ENCODE data around the gene COL4A6.
"Not testable (repeated sequence)": the region's sequence is repeated elsewhere in the genome, so short reads cannot be mapped to it uniquely, and the experiment has no call there.

The COL4A6 gene

GRCh38 chrX:108397627-108398391 lies 40.4 kb downstream of the COL4A6 start:
- no peak for ATAC-seq
- no peak for TF ChIP-seq ZFP30 (CRISPR knock-in tag; IDR thresholded peaks at IDR 0.05)
- TF ChIP-seq PPARA (CRISPR knock-in tag; IDR thresholded peaks at IDR 0.05; ENCODE audit: borderline replicate concordance): no peak
- TF ChIP-seq, protein P1, sequence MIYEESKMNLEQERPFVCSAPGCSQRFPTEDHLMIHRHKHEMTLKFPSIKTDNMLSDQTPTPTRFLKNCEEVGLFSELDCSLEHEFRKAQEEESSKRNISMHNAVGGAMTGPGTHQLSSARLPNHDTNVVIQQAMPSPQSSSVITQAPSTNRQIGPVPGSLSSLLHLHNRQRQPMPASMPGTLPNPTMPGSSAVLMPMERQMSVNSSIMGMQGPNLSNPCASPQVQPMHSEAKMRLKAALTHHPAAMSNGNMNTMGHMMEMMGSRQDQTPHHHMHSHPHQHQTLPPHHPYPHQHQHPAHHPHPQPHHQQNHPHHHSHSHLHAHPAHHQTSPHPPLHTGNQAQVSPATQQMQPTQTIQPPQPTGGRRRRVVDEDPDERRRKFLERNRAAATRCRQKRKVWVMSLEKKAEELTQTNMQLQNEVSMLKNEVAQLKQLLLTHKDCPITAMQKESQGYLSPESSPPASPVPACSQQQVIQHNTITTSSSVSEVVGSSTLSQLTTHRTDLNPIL (CRISPR knock-in tag; IDR thresholded peaks at IDR 0.05; ENCODE audit: low read depth): no peak
- TF ChIP-seq ZNF8 (CRISPR knock-in tag; IDR thresholded peaks at IDR 0.05): no peak
- no peak for TF ChIP-seq ISL1 (CRISPR knock-in tag; IDR thresholded peaks at IDR 0.05)

- no peak for TF ChIP-seq ESRRG (CRISPR knock-in tag; IDR thresholded peaks at IDR 0.05)
- no peak for ATAC-seq
Measured at GRCh38 chrX:108396986-108397385, 41.2 kb downstream of the COL4A6 start.

DNA sequence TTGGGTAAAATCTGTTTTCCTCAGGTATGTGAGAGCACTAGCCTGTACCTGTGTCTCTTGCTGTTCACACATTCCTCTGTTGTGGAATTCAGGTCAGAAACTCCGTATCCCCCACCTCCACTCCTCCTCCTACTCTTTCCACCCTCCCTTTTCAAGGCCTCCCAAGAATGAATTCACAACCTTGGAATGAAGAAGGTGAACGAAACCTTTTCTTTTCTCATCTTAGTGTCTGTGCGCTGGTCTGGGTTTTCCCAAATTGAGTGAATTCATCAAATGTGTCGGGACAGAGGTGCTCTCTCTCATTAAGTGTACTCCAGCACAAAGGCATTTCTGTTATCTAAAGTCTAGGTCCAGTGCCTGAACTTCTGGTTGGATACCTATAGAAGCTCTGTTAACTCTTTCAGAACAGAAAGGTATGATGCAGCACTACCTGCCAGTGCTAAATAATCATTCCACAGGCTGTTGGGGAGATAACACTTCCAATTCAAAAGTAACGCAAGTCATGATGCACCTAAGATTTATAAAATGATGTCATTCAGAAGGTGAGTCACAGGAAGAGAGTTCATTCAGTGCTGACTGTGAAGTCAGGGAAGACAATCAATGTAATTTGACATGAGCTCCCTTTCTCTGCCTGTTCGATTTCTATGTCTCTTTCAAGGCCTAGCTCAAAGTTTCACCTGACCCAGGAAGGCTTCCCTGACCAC lies 41.9 kb downstream of the COL4A6 start:
- TF ChIP-seq CSRNP3 (CRISPR knock-in tag; IDR thresholded peaks at IDR 0.05) (no peak), ESRRG (CRISPR knock-in tag; IDR thresholded peaks at IDR 0.05) (no peak)
- ATAC-seq: no peak

DNA sequence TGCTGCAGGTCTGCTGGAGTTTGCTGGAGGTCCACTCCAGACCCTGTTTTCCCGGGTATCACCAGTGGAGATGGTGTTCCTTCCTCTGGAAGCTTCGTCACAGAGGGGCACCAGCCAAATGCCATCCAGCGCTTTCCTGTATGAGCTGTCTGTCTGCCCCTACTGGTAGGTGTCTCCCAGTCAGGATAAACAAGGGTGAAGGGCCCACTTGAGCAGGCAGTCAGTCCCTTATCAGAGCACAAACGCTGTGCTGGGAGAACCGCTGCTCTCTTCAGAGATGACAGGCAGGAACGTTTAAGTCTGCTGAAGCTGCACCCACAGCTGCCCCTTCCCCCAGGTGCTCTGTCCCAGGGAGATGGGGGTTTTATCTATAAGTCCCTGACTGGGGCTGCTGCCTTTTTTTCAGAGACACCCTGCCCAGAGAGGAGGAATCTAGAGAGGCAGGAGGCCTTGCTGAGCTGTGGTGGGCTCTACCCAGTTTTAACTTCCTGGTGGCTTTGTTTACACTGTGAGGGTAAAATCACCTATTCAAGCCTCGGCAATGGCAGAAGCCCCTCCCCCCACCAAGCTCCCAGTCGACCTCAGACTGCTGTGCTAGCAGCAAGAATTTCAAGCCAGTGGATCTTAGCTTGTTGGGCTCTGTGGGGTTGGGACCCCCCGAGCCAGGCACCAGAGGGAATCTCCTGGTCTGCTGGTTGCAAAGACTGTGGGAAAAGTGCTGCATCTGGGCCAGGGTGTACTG lies 47.1 kb downstream of the COL4A6 start:
- not testable (repeated sequence) for ATAC-seq

DNA sequence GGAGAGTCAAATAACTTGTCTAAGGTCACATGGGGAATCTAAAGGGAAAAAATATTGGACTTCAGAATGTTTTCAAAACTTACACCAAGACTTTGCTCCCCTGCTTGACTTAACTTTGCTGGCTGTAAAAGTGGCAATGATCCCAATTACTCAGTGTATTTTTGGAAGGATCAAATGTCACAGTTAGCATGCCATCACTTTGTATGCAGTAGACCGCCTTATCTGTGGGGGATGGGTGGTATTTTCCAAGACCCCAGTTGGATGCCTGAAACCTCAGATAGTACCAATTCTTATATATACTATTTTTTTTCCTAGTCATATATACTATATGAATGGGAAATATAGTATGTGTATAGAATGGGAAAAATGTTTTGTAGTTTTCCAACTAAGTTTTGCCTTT lies 53.4 kb downstream of the COL4A6 start:
- TF ChIP-seq ZNF8 (CRISPR knock-in tag; IDR thresholded peaks at IDR 0.05): no peak
- TF ChIP-seq, protein P1 (CRISPR knock-in tag; IDR thresholded peaks at IDR 0.05; ENCODE audit: low read depth): no peak
- no peak for TF ChIP-seq PPARA (CRISPR knock-in tag; IDR thresholded peaks at IDR 0.05; ENCODE audit: borderline replicate concordance)
- TF ChIP-seq ZFP3 (CRISPR knock-in tag; IDR thresholded peaks at IDR 0.05): no peak
- TF ChIP-seq ISL1 (CRISPR knock-in tag; IDR thresholded peaks at IDR 0.05): no peak
- TF ChIP-seq OSR1 (CRISPR knock-in tag; IDR thresholded peaks at IDR 0.05): no peak
- no peak for TF ChIP-seq ZFP30 (CRISPR knock-in tag; IDR thresholded peaks at IDR 0.05)
- TF ChIP-seq, protein P2, sequence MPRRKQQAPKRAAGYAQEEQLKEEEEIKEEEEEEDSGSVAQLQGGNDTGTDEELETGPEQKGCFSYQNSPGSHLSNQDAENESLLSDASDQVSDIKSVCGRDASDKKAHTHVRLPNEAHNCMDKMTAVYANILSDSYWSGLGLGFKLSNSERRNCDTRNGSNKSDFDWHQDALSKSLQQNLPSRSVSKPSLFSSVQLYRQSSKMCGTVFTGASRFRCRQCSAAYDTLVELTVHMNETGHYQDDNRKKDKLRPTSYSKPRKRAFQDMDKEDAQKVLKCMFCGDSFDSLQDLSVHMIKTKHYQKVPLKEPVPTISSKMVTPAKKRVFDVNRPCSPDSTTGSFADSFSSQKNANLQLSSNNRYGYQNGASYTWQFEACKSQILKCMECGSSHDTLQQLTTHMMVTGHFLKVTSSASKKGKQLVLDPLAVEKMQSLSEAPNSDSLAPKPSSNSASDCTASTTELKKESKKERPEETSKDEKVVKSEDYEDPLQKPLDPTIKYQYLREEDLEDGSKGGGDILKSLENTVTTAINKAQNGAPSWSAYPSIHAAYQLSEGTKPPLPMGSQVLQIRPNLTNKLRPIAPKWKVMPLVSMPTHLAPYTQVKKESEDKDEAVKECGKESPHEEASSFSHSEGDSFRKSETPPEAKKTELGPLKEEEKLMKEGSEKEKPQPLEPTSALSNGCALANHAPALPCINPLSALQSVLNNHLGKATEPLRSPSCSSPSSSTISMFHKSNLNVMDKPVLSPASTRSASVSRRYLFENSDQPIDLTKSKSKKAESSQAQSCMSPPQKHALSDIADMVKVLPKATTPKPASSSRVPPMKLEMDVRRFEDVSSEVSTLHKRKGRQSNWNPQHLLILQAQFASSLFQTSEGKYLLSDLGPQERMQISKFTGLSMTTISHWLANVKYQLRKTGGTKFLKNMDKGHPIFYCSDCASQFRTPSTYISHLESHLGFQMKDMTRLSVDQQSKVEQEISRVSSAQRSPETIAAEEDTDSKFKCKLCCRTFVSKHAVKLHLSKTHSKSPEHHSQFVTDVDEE (CRISPR knock-in tag; IDR thresholded peaks at IDR 0.05): no peak
- no peak for TF ChIP-seq ZNF565 (CRISPR knock-in tag; conservative IDR thresholded peaks at IDR 0.05; ENCODE audit: low read depth)
- no peak for TF ChIP-seq TCF4 (CRISPR knock-in tag; IDR thresholded peaks at IDR 0.05; ENCODE audit: borderline replicate concordance)
- TF ChIP-seq ZNF70 (CRISPR knock-in tag; IDR thresholded peaks at IDR 0.05): no peak
- no peak for TF ChIP-seq CSDC2 (CRISPR knock-in tag; IDR thresholded peaks at IDR 0.05)
- no peak for ATAC-seq

DNA sequence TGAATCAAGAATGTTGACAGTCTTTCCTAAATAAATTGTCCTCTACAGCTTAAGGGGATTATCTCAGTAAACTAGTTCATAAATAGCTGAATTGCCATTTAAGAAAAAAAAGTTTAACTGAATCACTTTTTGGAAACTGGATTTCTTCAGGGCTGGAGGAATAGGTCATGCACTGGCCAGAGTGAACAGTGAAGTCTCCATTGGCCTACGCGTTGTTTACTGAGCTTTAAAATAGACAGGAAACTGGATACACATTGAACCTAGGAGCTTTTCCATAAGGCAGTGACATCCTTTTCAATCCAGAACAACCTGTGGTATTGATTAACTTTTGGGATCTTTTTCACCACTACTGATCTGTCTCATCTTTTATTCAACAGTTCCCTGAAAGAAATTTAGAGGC lies 58.0 kb downstream of the COL4A6 start:
- ATAC-seq: no peak
- no peak for TF ChIP-seq ZNF8 (CRISPR knock-in tag; IDR thresholded peaks at IDR 0.05)

DNA sequence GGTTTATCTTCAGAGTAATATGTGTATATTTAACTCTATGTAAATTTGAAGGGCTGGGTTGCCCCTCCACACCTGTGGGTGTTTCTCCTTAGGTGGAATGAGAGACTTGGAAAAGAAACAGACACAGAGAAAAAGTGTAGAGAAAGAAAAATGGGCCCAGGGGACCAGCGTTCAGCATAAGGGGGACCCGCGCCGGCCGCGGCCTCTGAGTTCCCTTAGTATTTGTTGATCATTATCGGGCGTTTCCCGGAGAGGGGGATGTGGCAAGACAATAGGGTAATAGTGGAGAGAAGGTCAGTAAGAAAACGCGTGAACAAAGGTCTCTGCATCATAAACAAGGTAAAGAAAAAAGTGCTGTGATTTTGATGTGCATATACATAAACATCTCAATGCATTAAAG lies 61.4 kb downstream of the COL4A6 start:
- not testable (repeated sequence) for ATAC-seq

GRCh38 chrX:108375591-108375990 lies 62.6 kb downstream of the COL4A6 start:
- ATAC-seq: not testable (repeated sequence)
